Neural progenitor cell (in vitro differentiated cells): ENCODE measurements around the gene VAV3. TPM values are rescaled to one million over a fixed set of nuclear protein-coding genes. Genes with fewer than 3 reads are reported as not detected.

Experiments
- DNase-seq: peaks from one replicate; pipeline ENCODE4 v3.0.0-alpha.2; 2016; ENCODE audit warnings: low spot score
- H2AFZ ChIP-seq: fragments of 200-600 bp; sonication (generic); replicated peaks from 2 replicates; pipeline ENCODE4 v1.6.1; 2016; ENCODE audit warnings: antibody characterized with exemption
- H3F3A ChIP-seq: fragments of 200-600 bp; sonication (generic); 2 replicates; pipeline ENCODE4 v1.6.1; 2016; ENCODE audit warnings: antibody characterized with exemption, low read depth
- H3K27ac ChIP-seq: fragments of 200-600 bp; sonication (generic); 2 replicates; pipeline ENCODE4 v1.5.1; 2016; ENCODE audit warnings: mild to moderate bottlenecking
- H3K27me3 ChIP-seq: fragments of 200-600 bp; sonication (generic); 2 replicates; pipeline ENCODE4 v1.6.1; 2016; ENCODE audit warnings: mild to moderate bottlenecking, moderate library complexity
- H3K36me3 ChIP-seq: fragments of 200-600 bp; sonication (generic); 2 replicates; pipeline ENCODE4 v1.5.1; 2016
- H3K4me1 ChIP-seq: fragments of 200-600 bp; sonication (generic); 2 replicates; pipeline ENCODE4 v1.6.1; 2016; ENCODE audit warnings: mixed run types
- H3K4me2 ChIP-seq: fragments of 200-600 bp; sonication (generic); 2 replicates; pipeline ENCODE4 v1.6.1; 2016
- H3K4me3 ChIP-seq: fragments of 200-600 bp; sonication (generic); 2 replicates; pipeline ENCODE4 v1.5.1; 2016
- H3K79me2 ChIP-seq: fragments of 200-600 bp; sonication (generic); 2 replicates; pipeline ENCODE4 v1.6.1; 2016; ENCODE audit warnings: low read depth
- H3K9ac ChIP-seq: fragments of 200-600 bp; sonication (generic); 2 replicates; pipeline ENCODE4 v1.6.1; 2016
- H3K9me3 ChIP-seq: fragments of 200-600 bp; sonication (generic); 2 replicates; pipeline ENCODE4 v1.5.1; 2016; ENCODE audit warnings: low read depth
- H4K20me1 ChIP-seq: fragments of 200-600 bp; sonication (generic); 2 replicates; pipeline ENCODE4 v1.6.1; 2016; ENCODE audit warnings: low read depth
- H3K27ac Mint-ChIP-seq: 3 replicates; pipeline ENCODE4 v1.8.0; 2021; ENCODE audit warnings: mixed read lengths
- H3K27me3 Mint-ChIP-seq: 2 replicates; pipeline ENCODE4 v1.8.0; 2022; ENCODE audit warnings: low read depth, mild to moderate bottlenecking, inconsistent platforms, moderate library complexity, mixed read lengths; ENCODE audit not compliant: insufficient read depth
- H3K36me3 Mint-ChIP-seq: 3 replicates; pipeline ENCODE4 v1.8.0; 2021; ENCODE audit warnings: mixed read lengths
- H3K4me1 Mint-ChIP-seq: 3 replicates; pipeline ENCODE4 v1.8.0; 2021; ENCODE audit warnings: mixed read lengths
- H3K4me3 Mint-ChIP-seq: 3 replicates; pipeline ENCODE4 v1.8.0; 2021; ENCODE audit warnings: mild to moderate bottlenecking, moderate library complexity, mixed read lengths
- H3K9me3 Mint-ChIP-seq: 3 replicates; pipeline ENCODE4 v1.8.0; 2020; ENCODE audit warnings: mixed read lengths
- EZH2 ChIP-seq: fragments of 200-600 bp; sonication (generic); IDR thresholded peaks from 2 replicates; pipeline ENCODE4 v1.6.1; 2017; ENCODE audit warnings: antibody characterized with exemption, mild to moderate bottlenecking, moderate library complexity
- EZH2phosphoT487 ChIP-seq: fragments of 200-600 bp; sonication (generic); IDR thresholded peaks from 2 replicates; pipeline ENCODE4 v1.6.1; 2017; ENCODE audit warnings: antibody characterized with exemption
- total RNA-seq: library from RNA; depleted of rRNA; stranded (reverse); fragments of >200 nt; gene quantifications from 2 replicates; pipeline ENCODE4 v1.2.3, GENCODE V29; 2015; ENCODE audit warnings: low replicate concordance
- TF ChIP-seq, protein P1 (sequence below): fragments of 200-600 bp; sonication (generic); IDR thresholded peaks from 2 replicates; pipeline ENCODE4 v1.5.1; 2017; ENCODE audit warnings: antibody characterized with exemption, mild to moderate bottlenecking

VAV3 gene
- total RNA-seq, 1 donor from 2014 or later = 1.7 TPM

GRCh38 chr1:107896936-107897335 lies 68.0 kb downstream of the VAV3 start:
- H2AFZ ChIP-seq = no peak overlapping the region

DNA sequence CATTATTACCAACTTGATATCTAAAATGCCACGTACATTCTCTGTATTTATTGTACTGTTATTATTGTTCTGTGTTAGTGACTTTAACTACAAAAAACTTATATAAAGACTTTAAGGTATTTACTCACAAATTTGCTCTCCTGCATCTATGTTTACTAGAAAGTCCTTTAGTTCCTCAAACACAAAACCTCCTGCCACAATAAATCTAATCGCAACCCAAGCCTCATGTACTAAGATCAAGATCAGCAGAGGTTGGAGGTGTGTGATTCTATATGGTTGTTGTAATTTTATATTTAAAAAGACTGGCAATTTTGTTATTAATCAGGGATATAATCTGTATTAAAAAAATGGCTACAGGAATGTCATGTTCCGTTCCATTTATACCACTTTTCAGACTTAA lies 68.6 kb downstream of the VAV3 start:
- Histone ChIP-seq H3K4me2 (no peak overlapping the region), H2AFZ (no peak overlapping the region), H3K27ac (no peak overlapping the region), H4K20me1 (no peaks in the 10 kb centered on the region), H3K9me3 (no peaks in the 10 kb centered on the region), H3K4me1 (no peaks in the 10 kb centered on the region), H3K27me3 (no peaks in the 10 kb centered on the region), H3K4me3 (no peak overlapping the region), H3K36me3 (no peaks in the 10 kb centered on the region), H3K79me2 (no peaks in the 10 kb centered on the region), H3K9ac (no peak overlapping the region), H3F3A (no peaks in the 10 kb centered on the region)
- Mint-ChIP-seq H3K4me3 (no peak overlapping the region), H3K27me3 (peaks cover 2% of the 10 kb centered on the region), H3K9me3 (peaks cover 3% of the 10 kb centered on the region), H3K4me1 (peaks cover 9% of the 10 kb centered on the region), H3K27ac (no peak overlapping the region), H3K36me3 (peaks cover 2% of the 10 kb centered on the region)
- TF ChIP-seq EZH2 = no peak
- TF ChIP-seq, protein P1, sequence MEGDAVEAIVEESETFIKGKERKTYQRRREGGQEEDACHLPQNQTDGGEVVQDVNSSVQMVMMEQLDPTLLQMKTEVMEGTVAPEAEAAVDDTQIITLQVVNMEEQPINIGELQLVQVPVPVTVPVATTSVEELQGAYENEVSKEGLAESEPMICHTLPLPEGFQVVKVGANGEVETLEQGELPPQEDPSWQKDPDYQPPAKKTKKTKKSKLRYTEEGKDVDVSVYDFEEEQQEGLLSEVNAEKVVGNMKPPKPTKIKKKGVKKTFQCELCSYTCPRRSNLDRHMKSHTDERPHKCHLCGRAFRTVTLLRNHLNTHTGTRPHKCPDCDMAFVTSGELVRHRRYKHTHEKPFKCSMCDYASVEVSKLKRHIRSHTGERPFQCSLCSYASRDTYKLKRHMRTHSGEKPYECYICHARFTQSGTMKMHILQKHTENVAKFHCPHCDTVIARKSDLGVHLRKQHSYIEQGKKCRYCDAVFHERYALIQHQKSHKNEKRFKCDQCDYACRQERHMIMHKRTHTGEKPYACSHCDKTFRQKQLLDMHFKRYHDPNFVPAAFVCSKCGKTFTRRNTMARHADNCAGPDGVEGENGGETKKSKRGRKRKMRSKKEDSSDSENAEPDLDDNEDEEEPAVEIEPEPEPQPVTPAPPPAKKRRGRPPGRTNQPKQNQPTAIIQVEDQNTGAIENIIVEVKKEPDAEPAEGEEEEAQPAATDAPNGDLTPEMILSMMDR = no peak
- no peak for TF ChIP-seq EZH2phosphoT487
- DNase-seq = no peak

More at GRCh38 chr1:107896936-107897335, 68.0 kb downstream of the VAV3 start:
- no peak overlapping the region for H3K4me3 Mint-ChIP-seq
- Histone ChIP-seq H3K4me1 (no peaks in the 10 kb centered on the region), H3K79me2 (no peaks in the 10 kb centered on the region), H4K20me1 (no peaks in the 10 kb centered on the region), H3K27me3 (no peaks in the 10 kb centered on the region), H3F3A (no peaks in the 10 kb centered on the region), H3K4me3 (no peak overlapping the region), H3K27ac (no peak overlapping the region), H3K4me2 (no peak overlapping the region), H3K36me3 (no peaks in the 10 kb centered on the region), H3K9me3 (no peaks in the 10 kb centered on the region), H3K9ac (no peak overlapping the region)
- DNase-seq = no peak
- H3K9me3 Mint-ChIP-seq = peaks cover 3% of the 10 kb centered on the region
- no peak overlapping the region for H3K27ac Mint-ChIP-seq
- H3K27me3 Mint-ChIP-seq = peaks cover 2% of the 10 kb centered on the region
- peaks cover 9% of the 10 kb centered on the region for H3K4me1 Mint-ChIP-seq
- H3K36me3 Mint-ChIP-seq = peaks cover 2% of the 10 kb centered on the region
- TF ChIP-seq EZH2 (no peak), EZH2phosphoT487 (no peak)
- TF ChIP-seq, protein P1 = no peak

DNA sequence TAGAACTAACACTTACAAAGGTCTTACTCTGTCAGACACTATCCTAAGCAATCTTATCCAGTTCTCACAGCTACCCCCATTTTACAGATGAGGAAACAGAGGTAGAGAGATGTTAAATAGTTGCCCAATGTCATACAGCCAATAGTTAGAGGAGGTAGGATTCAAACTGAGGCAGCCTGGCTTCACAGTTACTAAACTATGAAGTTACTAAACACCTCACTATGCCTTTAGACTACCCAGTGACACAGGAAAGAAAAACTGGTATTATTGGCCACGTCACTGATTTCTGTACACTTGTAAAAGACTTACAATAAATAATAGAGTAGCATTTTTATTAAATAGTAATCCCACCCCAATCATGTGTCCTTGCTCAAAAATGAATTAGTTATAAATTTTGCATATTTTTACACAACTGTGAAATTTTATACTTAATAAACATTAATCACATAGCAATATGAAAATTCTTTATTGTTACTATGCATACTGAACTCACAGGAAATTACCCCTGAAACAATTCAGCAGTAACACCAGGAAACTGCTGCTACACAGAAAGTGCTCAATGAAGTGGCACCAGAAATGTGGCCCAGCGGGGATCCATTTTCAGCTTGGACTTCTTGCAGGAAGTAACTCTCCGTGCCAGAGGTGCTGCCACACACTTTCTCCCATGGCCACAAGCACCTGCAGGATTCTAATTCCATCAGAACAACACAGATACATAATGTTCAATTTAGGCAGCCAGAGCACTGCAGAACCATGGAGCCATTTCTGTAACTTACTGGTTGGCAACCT lies 69.4 kb downstream of the VAV3 start:
- TF ChIP-seq EZH2phosphoT487 (no peak), EZH2 (no peak)
- TF ChIP-seq, protein P1 = no peak
- H3K4me3 ChIP-seq = no peak overlapping the region
- Mint-ChIP-seq H3K4me3 (no peak overlapping the region), H3K4me1 (peaks cover 9% of the 10 kb centered on the region), H3K36me3 (peaks cover 2% of the 10 kb centered on the region), H3K27ac (no peak overlapping the region), H3K9me3 (peaks cover 3% of the 10 kb centered on the region), H3K27me3 (peaks cover 2% of the 10 kb centered on the region)
- no peaks in the 10 kb centered on the region for H4K20me1 ChIP-seq
- H3K36me3 ChIP-seq = no peaks in the 10 kb centered on the region
- no peak overlapping the region for H3K4me2 ChIP-seq
- no peaks in the 10 kb centered on the region for H3K27me3 ChIP-seq
- no peaks in the 10 kb centered on the region for H3K9me3 ChIP-seq
- no peak for DNase-seq
- H3F3A ChIP-seq = no peaks in the 10 kb centered on the region
- no peak overlapping the region for H3K27ac ChIP-seq
- no peak overlapping the region for H3K9ac ChIP-seq
- no peaks in the 10 kb centered on the region for H3K4me1 ChIP-seq
- H3K79me2 ChIP-seq = no peaks in the 10 kb centered on the region
- no peak overlapping the region for H2AFZ ChIP-seq
